ENCODE results near the gene FAM149A.

Gene FAM149A

DNA sequence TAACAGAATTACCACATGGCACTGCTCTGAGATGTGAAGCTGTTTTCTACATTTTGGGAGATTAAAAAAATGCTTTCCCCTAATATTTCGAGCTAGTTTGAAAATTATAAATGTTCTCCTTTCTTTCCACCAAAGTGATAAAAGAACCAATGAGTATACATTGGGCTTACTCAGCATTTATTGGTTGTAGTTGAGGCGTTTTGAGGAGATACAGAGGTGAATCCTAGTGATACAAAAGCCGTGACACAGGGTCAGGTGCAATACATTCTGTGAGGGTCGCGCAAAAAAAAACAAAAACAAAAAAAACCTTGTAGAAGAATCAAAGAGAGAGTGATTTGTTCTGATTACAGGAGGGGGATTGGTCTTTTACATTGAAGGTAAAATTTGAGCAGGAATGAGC is 54.5 kb downstream of the FAM149A start:
- no peak for DNase-seq (ENCODE audit: low read depth in 2 of 2)

DNA sequence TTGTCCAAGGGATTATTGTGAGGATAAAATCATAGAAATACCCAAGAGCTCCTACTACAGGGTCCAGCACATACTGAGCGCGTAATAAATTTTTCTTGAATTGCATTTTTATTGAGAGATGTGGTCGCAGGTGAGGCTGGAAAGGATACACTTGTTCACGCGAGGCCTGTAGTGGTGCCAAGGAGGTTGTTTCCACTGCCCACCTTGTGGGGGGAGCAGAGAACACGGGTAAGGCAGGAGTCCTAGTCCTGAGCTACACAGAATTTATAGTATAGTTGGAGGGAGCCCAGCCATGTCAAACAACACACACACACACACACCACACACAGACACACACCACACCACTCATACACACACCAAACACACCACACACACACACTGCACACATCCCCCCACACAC is 55.1 kb downstream of the FAM149A start:
- DNase-seq (ENCODE audit: low read depth in 2 of 2) = no peak

DNA sequence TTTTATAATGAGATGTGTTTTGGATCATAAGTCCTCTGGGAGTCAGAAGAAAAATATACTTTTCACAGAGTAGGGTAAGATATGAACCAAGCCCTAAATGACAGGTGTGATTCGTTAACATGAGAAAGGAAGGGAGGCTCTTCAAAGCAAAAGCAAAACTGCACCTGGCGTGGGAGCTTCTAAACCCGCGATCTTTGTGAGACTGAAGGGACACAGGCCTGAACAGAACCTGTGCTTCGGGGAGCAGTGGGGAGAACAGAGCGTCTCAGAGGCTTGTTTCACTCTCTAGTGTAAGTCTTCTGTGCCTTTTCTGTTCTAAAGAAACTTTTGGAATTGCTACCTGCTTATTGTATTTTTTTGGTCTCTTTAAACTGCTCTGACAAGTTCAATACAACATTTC is 56.6 kb downstream of the FAM149A start:
- no peak for DNase-seq (ENCODE audit: low read depth in 2 of 2)

DNA sequence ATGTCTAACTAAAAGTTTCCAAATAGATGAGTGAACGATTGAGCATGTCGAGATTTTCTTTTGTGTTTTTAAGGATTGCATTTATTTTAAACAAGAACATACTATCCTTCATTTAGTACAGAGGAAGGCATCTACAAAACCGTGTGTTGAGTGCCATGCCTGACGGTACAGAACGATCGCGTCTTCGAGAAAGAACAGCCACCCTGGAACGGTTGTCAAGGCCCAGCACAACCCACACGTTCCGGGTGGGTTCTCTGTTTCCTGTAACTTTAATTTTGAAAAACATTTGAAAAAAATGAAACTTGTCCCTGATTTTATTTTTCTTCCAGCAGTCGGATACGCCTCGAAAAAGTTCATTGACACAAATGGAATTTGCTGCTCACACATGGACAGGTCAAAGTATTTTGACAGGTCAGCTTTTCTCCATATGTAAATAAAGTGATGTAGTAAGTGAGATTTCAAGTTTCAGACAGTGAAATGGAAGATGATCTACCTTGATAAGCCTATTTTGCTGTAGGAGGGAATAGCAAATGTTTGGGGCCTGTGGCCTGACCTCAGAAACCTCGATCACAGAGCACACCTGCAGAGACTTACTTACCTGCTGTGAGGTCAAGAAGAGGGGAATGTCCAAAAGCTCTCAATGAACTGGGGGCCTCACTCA is 62.5 kb downstream of the FAM149A start:
- no peak for DNase-seq (ENCODE audit: low read depth in 2 of 2)

DNA sequence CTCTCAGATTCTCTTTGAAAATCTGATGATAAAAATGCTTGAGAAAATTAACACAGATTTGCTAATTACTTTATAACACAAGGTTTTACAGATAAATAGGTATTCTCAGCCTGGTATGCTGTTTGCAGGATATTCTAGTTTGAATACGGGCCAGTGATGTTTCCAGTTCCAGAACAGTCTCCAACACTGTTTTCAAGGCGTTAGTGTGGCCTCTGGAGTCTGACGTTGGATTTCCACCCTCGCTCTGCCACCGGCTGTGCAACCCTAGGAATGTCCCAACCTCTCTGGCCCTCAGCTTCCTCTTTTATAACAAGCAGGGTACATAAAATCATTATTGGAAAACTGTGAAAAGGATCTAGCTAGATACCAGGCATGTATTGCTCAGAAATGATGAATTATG is 63.1 kb downstream of the FAM149A start:
- no peak for DNase-seq (ENCODE audit: low read depth in 2 of 2)

DNA sequence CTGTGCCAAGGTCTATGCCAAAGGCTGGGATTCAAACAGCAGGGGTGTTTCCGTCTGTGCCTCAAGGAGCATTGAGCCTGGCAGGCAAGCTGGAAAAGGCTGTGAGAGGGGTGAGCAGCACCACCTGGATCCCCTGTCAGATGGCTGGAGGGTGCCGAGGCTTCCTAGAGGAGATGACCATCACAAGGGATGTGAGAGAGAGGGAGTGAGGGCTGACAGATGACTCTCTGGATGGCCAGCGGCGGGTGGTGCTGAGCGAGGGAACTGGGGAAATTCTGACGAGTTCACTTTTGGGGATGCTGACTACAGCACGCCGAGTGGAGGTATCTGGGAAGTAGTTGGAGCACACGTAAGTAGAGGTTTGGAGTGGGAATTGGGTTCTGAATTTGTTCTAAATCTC is 64.2 kb downstream of the FAM149A start:
- DNase-seq (ENCODE audit: low read depth in 2 of 2) = no peak

DNA sequence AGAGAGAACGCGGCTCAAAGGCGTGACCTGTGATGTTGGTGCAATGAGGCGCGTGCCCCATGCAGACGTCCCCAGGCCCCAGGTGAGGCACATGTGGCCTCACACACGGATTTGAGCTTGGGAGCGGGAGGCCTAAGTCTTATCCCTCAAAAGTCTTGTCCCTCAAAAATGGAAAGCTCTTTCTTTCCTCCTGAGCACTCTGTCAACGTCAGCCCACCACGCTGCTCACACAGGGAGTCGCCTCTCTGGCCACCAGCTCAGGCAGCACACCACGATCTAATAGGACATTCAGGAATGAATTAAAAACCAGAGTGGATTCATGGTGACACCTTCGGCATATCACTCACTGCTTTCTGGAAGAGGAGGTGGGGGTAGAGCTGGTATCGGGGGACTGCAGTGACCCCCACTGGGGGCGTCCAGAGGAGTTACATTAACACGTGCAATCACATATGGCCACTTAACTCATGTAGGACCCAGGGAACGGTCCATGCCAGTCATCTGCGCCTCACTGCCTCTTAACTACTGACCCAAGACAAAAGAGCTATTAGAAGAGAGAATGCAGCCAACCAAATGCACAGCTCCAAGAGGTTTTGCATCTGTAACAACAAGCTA is 64.9 kb downstream of the FAM149A start:
- no peak for DNase-seq (ENCODE audit: low read depth in 2 of 2)

DNA sequence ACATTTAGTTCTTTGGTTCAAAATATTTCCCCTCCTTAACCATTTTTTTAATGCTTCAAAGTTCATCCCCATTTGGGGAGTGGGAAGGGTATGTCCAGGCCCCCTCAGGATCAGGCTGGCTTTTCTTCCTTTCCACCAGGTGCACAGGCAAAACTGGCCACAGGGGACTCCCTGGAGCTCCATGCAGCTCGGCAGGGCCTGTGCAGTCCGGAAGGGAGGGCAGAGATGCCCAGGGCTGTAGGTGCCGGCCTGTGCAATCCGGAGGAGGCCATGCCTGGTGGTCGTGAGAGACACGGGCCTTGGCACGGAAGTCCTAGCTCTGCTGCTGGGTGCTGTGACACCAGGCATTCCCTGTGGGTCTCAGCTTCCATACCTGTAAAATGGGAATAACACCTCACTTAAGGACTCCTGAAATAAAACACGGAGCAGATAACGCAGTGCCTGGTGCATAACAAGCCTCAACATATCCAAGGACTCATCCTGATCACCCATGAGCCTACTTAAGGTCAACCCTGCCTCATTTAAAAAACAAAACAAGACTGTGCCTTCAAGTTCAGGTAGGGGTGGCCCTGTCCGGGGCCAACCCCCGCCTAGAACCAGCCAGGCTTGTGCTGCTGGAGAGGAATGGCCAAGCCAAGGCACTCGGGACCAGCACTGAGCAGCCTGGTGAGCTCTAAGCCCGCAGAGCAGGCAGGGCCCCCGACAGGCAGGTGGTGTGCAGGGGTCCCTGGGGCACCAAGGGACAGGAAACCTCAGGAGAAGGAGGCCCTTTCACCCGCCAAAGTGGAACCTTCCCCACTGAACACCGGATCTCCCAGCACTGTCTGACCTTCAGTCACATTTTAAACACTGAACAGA is 65.7 kb downstream of the FAM149A start:
- no peak for DNase-seq (ENCODE audit: low read depth in 2 of 2)

DNA sequence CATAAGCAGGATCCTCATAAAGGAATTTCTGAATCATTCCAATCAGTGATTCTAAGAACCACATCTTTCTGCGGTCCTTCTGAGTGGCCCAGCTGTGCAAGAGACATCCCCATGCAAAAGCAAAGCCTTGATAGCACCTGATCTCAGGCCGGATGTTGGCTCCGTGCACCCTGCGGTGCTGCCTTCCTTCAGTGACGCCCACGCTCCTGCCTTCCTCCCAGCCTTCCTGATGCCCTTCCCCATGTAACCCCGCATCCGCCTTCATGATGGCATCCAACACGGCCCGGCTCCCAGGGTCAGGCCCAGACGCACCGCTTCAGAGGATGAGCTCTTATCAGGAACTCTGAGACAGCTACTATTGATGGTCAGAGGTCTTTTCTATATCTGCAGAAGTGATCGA is 66.5 kb downstream of the FAM149A start:
- no peak for DNase-seq (ENCODE audit: low read depth in 2 of 2)

DNA sequence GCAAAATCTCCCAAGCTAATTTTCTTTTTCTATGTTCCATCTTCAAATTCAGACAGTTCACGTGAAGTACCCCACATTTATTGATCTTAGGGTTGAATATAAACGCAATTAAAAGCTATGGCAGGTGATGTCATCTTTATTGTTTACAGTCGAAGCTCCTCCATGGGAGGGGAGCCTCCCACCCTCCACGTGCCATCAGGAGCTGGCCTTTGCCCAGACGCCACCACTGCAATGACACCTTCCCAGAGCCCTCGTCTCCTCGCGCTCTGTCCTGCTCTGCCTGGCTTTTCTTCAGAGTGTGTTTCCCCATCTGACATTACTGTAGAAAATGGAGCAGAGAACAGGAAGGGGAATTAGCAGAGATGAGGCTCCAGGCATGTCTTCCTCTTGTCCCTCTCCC is 68.0 kb downstream of the FAM149A start:
- DNase-seq (ENCODE audit: low read depth in 2 of 2) = no peak

DNA sequence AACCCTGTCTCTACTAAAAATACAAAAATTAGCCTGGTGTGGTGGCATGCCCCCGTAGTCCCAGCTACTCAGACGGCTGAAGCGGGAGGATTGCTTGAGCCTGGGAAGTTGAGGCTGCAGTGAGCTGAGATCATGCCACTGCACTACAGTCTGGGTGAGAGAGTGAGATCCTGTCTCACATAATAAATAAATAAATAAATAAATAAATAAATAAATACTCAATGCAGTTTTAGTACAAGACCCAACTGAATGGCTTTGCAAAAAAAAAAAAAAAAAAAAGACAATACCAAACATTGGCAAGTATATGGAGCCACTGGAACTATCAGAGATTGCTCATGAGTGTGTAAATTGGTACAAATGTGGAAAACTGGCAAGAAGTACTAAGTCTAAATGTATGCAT is 83.6 kb downstream of the FAM149A start:
- no peak for DNase-seq (ENCODE audit: low read depth in 2 of 2)

DNA sequence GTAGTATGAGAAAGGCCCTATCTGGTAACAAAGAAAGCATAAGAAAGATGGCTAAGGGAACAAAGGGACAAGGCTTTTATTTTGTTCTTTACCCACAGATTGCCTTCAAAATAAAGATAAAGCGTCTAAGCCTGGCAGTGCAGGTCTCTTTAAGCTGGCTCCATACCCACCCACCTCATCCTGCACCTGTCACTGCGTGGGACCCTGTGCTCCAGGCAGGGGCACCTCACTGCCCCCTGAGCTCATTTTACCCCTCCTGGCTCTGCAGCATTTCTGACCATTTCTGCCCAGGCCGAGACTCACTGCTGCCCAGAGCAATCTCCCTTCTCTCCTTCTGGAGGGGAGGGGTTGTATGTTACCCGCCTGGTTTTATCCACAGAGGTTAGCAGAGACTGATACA is 85.2 kb downstream of the FAM149A start:
- DNase-seq (ENCODE audit: low read depth in 2 of 2) = no peak

DNA sequence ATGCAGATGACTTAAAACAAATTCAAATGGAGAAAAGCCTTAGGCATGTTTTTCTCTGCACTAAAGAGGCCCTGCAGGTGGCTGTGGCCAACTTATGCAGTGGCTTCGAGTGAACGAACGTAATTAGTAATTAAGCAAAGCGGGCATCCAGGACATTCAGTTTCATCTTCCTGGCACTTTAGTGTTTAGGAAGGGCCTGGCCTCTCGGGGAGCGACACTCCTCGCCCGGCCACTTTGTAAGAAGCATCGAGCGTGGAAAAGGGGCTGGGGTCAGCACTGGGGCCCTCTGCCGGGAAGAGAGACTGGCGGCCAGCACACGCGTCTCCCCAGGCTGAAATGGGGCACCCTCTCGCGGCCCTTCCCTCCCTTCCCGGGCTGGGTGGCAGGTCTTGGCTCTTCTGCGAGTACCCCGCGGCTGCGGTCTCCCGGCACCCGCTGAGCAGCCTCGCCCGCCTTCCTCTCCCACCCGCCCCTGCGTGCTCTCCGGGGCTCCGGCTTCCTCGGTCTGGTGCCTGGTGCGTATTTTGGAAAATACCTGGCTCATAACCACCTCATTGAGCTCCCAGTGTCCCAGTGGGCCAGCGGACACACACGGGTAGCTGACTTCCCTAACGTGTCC is 86.2 kb downstream of the FAM149A start:
- DNase-seq (ENCODE audit: low read depth in 2 of 2) = peak in 1 of 2 donors; percentile 7

DNA sequence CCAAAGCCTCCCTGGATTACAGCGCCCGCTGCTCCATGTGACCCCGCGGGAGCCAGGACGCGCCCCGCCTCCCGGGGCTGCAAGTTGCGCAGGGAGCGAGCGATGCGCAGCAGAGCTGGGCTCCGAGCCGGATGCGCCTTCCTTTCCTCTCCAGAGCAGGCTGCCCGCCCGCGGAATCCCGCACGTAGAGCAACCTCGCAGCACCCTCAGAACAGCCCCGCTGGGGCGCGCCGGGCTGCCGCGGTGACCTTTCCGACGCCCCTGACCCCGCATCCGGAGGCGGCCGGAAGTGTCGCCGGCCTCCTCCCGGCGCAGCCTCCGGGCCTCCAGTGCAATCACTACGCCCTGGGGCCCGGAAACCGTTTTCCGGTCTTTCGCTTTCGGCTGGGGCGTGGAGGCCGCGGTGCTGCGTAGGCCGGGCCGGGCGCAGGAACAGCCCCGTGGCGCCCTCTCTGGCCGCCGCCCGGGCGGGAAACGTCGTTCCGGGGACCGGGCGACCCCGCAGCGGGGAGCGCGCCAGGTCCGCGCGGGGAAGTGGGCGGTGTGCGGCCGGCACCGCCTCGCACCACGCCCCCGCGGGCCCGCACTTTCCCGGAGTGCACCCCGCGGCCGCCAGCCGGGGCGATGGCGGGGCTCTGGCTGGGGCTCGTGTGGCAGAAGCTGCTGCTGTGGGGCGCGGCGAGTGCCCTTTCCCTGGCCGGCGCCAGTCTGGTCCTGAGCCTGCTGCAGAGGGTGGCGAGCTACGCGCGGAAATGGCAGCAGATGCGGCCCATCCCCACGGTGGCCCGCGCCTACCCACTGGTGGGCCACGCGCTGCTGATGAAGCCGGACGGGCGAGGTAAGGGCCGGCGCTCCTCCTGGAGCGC is 86.9 kb downstream of the FAM149A start, which contains the start of gene CYP4V2:
Gene CYP4V2 (plus strand): TSS at position 368 of the 866 bp plus-strand sequence. CDS start 257 bp downstream, at position 625.
- DNase-seq (ENCODE audit: low read depth in 2 of 2) = peak; percentile 65 to 73

DNA sequence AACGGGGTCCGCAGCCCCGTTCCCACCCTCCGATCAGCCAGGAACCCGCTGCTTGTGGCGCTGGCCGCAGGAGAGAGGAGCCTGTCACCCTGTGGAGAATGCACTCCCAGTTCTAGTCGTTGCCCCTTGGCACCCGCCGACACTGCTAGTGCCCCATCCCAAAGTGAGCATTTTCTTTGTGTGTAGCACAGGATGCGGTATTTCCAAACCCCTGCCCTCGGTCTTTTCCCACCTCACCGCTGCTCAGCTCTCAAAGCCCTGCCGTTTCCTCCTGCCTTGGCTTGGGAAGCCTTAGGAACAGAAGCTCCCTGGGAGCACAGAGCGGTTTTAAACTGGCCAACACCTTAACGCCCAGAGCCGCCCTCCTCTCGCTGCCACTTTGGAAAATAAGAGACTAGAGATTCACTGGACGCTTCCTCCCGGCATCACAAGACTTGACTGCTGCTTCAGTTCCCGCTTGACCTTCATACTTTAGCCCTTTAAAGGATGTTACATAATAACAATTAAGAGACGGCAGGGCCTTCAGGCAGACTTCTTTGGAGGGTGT is 87.6 kb downstream of the FAM149A start:
- DNase-seq (ENCODE audit: low read depth in 2 of 2) = peak; percentile 9 to 13

DNA sequence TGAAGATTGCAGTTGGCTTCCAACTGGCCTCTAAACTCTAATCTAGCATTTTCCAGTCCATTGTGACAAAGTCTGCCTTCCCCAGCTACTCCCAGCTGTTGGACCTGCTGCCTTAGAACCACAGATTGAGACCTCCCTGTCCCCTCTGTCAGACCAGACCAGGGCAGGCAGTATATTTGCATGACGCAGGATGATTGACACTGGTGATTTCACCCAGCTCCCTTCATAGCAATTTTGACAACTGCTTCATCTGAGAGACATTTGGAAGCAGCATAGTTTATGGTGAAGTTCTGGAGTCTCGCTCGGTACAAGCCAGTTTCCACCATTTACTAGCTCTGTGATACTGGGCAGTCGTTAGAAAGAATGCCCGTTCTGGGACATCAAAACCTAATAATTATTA is 89.3 kb downstream of the FAM149A start:
- no peak for DNase-seq (ENCODE audit: low read depth in 2 of 2)

DNA sequence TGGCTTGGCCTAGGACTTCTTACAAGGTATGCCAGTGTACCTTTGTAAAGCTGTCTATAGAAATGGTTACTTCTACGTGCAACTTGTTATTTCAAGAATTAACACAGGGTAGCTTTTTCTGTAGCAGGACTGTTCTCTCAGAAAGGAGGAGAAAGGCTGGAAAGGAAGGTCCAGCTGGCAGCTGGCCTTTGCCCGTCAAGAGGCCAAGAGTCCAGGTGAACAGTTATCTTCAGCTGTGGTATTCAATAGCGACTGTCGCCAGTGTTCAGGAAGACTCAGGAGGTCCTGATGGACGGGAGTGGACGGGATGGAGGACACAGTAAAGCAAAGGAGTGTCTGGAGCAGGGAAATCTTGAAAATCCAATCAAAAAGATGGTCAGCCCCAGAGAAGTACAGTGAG is 91.6 kb downstream of the FAM149A start:
- no peak for DNase-seq (ENCODE audit: low read depth in 2 of 2)

DNA sequence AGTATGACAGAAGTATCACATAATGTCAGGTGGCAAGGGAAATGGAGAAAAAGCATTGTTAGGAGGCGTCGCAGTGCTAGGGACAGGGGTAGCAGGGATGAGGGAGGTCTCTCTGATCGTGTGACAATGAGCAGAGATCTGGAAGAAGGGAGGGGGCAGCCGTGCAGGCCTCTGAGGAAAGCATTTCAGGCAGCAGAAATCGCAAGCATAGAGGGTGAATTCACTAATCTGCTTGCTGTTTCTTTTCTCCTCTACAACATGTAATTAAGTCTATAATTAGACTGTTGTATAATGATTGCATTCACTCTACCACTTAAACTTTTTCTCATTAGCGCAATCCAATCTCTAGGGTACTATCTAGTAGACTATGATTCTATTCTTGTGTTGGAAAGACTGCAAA is 96.0 kb downstream of the FAM149A start:
- DNase-seq (ENCODE audit: low read depth in 2 of 2) = no peak

DNA sequence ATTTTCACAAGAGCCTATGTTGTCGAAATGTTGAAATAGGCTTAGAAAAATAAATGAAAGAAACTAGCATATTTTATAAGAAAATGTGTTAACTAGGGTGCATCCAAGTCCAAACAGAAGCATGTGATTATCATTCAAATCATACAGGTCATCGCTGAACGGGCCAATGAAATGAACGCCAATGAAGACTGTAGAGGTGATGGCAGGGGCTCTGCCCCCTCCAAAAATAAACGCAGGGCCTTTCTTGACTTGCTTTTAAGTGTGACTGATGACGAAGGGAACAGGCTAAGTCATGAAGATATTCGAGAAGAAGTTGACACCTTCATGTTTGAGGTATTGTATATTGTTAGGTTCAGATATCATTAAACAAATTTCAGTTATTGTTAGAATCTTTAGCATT is 96.5 kb downstream of the FAM149A start:
- DNase-seq (ENCODE audit: low read depth in 2 of 2) = no peak

DNA sequence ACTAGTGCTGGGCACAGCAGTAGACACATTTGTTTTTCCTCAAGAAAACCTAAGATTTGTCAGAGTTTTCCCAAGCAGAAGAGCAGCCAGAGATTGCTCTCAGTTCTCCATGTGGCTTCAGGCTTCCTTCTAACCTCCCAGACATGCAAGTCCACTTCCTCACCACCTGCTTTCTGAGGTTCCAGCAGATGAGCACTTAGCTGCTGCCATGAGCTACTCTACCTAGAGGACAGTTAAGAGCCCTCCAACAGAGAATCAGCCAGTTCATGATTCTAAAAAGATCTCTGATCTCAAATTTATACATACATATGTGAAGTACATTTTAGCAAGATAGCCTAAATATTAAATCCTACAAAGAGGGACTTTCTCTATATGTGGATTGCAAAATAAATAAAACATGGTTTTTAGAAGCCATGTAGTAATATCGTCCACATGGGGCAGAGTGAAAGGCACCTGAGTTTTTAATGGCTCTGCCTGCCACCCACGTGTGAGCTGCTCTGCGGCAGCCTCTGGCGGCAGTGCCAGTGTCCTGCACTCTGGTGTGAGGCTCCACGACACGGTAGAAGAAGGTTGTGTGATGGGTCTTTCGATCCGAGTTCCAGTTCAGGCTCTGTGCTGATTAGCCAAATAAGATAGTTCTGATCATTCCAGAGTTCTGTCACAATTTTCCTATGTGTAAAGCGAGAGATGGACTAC is 97.2 kb downstream of the FAM149A start:
- peak; percentile 23 to 33 for DNase-seq (ENCODE audit: low read depth in 2 of 2)
